Measurements from ENCODE around the gene CCDC71L.

DNA sequence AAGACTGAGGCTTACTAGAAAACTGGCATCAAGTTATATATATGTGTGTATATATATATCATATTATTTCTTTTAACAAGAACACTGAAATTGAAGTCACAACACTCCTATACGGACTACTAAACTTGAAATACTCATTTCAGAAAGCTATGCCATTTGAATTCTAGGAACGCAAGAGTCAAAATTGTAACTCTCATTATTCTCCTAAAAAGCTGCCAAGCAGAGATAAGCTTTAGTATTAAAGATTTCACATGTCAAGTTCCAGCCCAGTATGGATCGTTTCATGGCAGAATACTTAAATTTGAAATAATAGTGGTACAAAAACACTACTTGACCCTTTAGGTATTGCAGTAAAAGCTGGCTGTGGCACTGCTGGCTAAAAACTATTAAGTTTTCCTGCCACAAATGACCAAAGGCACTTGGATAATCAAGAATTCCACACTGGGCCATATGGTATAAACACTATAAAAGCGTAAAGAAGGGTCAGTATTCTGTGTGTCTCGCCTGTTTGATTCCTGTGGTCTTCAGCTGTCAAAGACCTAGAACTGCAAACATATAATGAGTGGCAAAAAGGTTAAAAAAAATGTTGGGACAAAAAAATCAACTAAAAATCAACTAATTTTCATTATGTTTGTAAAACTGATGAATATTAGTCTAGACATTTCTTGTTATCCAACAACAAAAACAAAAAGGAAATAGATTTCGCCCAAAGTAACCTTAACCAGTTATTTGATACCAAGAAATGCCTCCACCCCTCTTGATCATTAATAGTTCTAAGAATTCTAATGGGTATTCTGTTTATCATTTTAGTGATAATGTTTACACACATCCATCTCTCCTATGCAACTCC lies 2.4 kb downstream of the CCDC71L start:
- TF ChIP-seq POLR2A (IDR thresholded peaks at IDR 0.05; ENCODE audit: low read depth, low read length) (no peak), POLR2AphosphoS5 (IDR thresholded peaks at IDR 0.05; ENCODE audit: low read depth, low read length) (no peak), TAF1 (IDR thresholded peaks at IDR 0.05; ENCODE audit: borderline replicate concordance, low read depth, low read length) (no peak)
